Medulla oblongata (tissue), 1 donor: ENCODE results near the gene AFF1.
"Not testable (repeated sequence)": the region's sequence is repeated elsewhere in the genome, so short reads cannot be mapped to it uniquely, and the experiment has no call there.

Source experiments
- DNase-seq: peaks from one replicate; pipeline ENCODE4 v3.0.0-alpha.2; 2015; ENCODE audit errors: extremely low spot score

The AFF1 gene

DNA sequence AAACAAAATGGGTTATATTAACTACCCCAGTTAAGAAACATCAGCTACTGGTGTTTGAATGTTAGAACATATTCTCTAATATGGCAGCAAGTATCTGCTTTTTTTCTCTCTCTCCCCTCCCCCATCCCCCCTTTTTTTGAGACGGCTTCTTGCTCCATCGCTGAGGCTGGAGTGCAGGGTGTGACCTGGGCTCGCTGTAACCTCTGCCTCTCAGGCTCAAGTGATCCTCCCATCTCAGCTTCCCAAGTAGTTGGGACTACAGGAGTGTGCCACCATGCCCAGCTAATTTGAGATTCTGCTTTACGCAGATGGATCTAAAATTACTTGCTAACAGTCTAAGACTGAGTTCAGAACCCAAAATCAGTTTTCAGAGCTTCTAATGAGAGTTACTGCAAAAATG, 101.9 kb downstream of the AFF1 start:
- DNase-seq: no peak

DNA sequence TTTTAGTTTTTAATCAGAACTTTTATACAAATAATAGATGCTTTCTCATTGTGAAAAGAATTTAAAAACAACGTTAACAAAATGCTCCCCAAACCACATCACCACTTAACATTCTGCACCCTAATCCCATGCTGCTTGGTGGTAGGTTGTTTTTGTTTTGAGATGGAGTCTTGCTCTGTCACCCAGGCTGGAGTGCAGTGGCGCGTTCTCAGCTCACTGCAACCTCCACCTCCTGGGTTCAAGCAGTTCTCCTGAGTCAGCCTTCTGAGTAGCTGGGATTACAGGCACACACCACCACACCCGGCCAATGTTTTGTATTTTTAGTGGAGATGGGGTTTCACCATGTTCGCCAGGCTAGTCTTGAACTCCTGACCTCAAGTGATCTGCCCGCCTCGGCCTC, 102.4 kb downstream of the AFF1 start:
- not testable (repeated sequence) for DNase-seq

DNA sequence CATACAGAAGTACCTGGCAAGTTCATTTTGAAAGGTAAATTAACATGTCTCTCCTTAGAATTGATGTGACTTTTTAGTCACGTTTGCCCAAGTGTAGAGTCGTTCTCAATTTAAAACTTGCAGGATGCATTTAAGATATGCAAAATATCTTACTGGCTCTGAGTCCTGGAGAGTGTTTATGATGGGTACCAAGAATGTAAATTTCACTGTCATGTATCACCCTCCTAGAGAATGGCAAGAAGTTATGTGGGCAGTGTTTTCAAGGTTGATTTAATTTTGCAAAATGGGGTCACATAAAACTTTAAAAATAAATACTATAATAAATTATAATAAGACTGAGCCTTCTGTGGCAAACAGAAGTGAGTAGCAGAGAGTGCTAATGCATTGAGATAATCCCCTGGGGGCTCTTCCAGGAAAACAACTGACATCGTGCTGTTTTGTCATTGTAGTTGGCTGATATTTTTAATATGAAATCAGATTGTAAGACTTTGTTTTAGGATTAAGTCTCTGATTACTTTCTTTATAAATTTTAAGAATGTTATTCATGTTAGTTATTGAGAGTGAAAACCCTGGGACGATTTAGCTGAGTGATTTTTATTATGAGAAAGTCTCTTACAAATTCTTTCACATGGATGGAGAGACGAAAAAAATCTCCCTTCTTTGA, 103.0 kb downstream of the AFF1 start:
- no peak for DNase-seq

DNA sequence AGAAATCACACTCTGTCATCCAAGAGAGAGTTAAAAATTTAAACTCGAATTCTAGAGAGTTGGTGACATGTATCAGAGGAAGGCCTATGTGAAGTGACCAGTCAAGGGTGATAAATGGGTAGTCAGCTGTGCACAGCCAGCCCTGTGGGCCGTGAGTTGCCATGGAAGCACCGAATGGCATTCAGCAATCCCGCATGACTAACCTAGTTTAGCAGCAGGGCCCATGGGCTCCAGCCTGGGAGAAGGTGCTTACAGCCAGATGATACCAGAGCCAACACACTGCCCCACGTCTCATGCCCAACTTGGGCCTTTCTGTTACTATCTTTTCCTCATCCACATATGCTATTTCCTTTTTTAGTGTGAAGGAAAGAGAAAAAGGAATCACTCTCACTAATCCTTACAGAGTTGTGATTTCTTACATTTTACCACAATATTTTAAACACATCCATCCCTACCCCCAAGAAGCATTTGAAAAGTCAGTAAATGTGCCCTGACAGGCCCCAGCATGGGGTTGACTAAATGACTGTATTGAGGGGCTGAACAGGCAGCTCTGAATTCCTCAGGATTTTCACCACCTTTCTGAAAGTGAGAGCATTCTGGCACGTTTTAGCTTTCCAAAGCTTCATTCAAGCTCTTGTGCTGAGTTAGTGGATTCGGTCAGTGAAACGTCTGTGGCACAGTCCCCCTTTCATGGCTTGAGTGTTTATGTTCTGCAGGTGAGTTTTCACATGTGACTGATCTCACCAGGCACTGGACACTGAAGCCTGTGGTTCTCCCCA, 104.2 kb downstream of the AFF1 start:
- peak; percentile 85 for DNase-seq

DNA sequence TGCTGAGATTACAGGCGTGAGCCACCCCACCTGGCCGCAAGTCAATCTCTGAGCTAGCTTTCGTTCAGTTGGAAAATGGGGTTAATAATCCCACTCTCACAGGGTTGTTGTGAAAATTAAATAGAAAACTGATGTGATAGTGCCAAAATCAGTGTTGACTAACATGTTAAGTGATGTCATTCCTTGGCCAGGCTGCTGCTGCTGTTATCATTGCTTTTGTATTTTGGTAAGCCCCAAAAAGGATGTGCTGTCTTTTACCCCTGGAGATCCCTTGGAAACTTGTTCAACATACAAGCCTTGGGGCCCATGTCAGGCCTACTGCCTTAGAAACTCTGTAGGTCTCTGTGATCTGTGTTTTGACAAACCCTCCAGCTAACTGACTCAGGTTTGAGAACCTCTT, 106.3 kb downstream of the AFF1 start:
- no peak for DNase-seq

DNA sequence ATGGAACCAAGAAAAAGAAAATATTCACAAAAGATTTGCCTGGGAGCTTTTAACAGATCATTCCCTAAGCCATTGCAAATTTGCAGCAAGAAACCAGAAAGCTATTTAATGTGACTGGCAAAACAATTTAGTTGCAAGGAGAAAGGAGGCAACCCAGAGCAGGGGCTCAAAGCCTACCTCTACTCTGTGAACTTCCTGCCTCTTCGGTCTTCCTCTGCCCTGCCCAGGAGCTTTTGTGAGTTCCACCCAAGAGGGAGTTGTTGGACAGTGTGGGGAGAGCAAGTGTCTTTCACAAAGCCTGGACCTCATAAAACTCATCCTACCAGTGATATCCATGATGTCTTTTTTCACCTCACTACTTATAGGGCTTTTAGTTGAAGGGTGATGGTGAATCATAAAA, 107.4 kb downstream of the AFF1 start:
- no peak for DNase-seq

DNA sequence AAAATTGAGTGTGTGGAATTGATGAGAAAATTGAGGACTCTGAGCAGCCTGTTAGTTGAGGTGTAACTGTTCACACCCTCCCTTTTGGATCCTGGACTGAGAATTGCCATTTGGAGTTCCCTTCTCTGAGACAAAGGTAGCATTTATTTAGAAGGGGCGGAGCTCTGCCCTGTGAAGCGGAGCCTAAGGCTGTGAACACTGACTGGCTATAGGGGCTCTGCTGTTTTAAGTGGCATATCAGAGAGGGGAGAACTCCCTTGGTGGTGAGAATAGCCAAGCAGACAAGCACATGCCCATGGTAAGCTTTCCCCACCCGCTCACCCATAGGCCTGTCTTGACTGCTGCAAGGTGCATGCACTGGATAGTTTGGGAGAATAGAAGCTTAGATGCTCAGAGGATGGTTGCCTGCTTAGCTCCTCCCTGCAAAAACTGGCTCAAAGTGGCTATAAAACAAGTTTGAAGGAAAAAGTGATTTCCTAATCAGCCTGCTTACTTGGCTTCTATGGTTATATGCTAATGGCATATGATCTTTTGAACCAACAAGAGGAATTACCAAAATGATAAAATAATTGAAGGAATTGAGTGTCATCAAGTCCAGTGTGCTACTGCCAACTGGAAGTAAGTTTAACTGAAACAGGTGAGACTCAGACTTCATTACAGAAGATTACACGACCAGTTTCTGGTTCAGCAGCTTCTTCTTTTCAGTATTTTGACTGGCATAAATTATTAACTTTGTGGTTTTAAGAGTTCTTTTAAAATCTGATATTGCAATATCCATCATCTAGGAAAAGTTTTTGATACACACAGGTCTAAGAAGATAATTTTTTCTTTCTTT, 108.4 kb downstream of the AFF1 start:
- DNase-seq: no peak

DNA sequence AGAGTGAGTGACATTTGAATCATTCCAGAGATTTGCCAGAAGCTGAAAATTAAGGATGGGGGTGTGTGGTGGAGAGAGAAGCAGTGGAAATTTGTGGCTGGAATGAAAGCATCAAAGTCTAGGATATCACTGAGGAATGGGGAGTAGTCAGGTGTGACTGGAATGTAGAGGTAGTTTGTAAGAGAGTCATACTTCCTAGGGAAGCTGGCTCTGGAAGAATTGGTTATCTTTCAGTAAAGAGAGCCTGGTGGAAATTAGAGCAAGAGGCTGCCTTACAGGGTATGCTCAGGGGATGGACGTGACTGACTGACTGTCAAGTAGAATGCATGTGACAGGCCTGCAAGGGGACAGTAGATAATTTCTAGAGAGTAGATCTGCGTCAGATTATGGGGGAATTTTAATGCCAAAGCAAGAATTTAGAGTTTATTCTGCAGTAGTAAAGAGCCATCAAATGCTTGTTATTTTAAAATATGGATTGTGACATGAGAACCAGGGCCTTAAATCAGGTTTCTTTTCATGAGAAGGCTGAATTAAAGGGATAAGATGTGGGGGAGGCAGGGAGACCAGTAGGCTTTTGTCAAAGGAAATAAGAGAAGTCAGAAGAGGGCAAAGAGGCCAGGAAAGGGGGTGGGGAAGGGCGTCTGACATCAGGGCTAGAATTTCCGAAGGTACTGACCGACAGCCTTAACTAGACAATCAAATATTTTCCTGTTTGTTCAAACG, 109.9 kb downstream of the AFF1 start:
- DNase-seq: peak; percentile 37

DNA sequence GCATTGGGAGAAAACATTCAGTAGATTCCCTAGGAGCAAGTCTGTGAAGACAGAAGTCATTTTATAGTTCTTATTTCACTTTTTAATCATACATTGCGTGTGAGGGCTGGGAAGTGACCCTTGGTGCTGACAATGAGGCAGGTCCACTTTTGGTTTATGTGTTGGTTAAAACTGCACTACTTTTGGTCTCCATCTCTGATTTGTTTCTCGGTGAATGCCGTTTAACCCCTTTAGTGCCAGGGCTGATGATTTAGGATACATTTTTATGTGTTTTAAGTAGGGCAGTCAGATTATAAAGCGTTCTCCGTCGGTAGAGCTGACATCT, 110.4 kb downstream of the AFF1 start:
- no peak for DNase-seq

DNA sequence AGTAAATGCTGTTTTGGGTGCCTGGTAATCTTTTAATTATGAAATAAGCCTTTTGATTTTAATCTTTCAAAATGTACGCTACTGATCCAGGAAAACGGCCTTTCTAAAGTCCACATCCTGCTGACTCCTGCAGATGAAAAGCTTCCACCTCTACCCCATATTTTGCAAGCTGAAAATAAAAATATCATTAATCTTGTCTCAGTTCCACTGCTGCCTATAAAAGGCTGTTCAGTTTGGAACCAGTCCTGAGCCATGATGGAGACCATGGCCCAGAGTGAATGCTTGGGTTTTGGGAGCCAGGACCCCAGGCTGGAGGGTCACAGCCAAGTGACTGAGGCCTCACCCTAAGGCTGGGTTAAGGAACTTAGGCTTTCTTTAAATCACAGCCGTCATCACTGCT, 110.8 kb downstream of the AFF1 start:
- peak; percentile 7 for DNase-seq

DNA sequence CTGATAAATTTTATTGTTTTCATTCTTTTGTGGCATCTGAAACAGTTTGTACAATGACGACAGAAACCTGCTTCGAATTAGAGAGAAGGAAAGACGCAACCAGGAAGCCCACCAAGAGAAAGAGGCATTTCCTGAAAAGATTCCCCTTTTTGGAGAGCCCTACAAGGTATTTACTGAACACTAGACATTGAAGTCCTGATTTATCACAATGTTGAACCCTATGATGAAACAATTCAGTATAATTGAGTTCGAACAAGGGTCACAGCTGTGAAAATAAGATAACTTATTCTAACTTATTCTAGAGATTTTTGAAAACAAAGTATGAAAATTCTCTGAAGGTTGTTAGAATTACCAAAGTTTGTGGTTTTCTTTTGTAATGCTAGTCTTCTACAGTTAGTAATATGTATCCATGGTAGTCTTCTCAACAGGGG, 111.3 kb downstream of the AFF1 start:
- DNase-seq: no peak

DNA sequence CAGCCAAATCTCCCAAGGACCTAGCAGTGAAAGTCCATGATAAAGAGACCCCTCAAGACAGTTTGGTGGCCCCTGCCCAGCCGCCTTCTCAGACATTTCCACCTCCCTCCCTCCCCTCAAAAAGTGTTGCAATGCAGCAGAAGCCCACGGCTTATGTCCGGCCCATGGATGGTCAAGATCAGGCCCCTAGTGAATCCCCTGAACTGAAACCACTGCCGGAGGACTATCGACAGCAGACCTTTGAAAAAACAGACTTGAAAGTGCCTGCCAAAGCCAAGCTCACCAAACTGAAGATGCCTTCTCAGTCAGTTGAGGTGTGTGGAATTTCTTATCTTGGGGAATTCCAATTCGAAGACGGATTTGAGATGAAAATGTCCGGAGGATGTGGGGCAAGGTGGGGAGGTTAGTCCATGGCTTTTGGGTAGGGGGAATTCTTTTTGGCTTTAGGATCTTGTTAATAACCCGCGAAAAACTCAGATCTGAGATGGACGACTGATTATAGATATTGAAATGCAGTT, 112.5 kb downstream of the AFF1 start:
- no peak for DNase-seq

DNA sequence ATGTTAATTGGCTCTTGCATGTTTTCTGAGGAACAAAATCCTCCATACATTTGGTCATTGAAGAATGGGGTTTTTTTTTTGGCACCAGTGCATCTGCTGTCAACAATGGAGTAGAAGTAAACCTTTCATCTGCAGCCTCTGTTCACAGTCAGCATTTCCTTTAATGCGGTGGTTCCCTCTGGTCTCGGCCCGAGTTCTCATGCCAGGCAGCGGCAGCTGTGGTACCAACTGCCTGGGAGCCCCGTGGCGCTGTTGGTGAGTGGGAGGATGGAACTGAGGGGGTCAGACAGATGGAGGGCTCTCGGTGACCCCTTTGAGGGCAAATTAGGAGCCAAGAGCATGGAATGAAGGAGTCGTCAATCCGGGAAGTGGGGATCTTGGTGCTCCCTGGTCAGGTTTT, 114.7 kb downstream of the AFF1 start:
- DNase-seq: peak; percentile 65

DNA sequence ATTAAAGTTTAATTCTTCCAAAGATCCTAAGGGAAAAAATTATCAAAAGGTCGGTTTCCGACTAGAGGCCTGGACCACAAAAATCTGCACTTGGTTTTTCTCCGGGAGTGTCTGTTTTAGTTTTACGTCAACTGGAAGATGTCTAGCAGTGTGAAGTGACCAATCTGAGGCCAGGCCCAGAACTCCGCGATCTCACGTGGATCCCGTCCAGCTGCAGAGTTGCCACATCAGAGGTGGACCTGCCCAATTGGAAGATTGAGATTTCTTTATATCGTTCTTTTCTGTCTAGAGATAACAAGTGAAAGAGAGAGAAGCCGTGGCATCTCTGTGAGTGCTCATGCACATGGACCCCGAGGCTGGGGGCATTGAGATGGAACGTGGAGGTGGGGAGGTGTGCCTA, 115.8 kb downstream of the AFF1 start:
- DNase-seq: no peak

DNA sequence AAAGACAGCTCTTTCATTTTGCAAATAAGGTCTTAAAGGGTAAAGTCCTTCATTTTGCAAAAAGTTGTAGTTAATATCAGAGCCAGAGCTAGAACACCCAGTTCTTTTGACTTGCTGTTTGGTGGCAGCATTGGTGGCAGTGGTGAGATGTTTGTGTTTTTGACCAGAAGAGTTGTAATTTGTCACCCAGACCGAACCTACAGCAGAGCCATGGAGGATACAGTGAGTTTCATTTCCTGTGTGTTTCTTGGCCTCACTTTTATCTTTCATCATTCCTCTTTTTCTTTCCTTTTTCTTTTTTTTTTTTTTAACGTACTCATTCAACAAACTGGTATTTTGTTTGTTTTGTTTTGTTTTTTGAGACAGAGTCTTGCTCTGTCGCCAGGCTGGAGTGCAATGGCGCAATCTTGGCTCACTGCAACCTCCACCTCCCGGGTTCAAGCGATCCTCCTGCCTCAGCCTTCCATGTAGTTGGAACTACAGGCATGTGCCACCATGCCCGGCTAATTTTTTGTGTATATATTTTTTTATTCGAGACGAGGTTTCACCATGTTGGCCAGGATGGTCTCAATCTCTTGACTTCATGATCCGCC, 116.4 kb downstream of the AFF1 start:
- no peak for DNase-seq

DNA sequence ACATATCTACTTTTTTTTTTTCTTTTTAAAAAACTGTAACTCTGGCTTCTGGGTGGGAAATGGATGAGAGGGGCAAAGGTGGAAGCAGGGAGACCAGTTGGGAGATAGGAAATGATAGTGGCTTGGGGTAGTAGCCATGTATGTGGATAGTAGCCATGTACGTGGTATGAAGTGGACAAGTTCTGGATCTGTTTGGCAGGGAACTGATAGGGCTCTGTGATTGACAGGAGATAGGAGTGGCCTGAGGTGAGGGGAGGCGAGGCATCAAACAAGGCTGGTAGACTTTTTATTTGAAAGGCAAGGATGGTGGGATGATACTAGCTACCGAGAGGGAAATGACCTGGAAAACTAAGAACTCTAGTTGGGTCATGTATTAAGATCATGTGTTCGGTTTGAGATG, 117.8 kb downstream of the AFF1 start:
- no peak for DNase-seq

DNA sequence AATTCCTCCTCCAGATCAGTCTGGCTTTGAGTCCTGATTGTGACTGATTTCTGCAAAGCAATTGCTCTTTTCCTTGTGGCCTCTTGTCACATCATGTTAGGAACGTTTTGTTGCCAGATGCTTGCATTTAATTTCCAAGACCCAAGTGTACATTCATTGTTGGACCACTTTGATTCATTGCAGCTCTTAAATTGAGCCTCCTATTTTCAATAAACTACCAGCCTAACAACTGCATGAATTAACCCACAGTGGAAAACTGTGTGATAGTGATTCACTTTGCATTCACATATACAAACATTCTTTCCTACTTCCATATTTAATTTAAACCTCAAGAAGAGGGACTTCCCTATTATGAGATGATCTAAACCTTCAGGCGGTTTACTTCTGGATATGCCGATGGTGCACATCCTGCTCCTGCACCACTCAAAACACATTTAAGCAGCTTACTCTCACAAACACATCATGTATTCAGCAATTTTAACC, 118.4 kb downstream of the AFF1 start:
- DNase-seq: no peak

DNA sequence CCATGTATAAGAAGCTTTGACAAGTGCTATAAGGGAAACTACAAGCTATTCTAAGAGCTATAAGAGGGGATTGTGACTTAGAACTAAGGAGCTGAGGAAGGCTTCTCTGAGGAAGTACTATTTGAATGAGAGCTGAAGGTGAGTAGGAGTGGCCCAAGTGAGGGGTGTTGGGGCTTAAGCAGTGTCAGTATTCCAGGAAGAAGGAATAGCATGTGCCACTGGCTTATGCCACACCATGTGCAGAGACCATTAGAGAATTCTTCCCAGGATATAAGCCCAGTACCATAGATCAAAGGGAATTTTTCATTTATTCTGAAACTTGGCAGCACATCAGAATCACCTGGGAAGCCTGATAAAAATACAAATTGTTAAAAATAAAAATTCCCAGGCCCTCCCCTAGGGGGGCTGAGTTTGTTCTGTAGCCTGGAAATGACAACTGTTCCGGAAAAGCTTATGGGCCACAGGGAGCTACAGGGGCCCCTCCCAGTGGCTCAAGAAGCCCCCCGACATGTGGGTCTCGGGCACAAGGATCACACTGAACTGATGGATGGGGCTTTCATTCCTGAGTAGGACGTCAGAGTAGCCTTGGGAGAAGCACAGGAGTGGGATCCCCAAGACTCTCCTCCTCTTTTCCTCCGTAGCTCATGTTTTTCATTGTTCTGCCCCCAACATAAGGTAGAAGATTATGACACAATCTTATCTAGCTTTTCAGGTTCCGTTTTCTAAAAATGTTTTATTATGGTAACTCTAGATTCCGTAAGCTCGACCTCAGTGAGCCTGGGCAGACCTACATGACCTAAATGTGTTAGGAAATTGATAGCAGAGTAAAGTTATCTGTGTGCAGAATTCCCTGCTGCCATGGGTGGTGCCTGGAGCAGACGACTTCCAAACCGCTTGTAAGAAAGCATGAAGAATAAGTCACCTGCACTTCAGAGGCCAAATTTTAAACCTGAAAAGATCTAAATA, 119.3 kb downstream of the AFF1 start:
- DNase-seq: no peak

DNA sequence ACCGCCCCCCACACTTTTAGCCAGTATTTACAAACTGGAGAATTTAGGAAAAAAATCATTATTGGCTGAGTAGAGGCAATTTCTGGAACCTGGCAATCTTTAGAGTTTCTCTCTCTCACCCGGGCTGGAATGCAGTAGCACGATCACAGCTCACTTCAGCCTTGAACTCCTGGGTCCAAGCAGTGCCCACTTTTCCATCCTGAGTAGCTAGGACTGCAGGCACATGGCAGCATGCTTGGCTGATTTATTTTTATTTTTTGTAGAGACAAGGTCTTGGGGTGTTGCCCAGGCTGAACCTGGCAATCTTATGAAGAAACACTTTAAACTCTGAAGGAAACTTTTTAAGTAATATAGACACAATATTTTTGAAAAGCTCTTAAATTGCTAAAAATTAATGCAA, 120.1 kb downstream of the AFF1 start:
- no peak for DNase-seq

DNA sequence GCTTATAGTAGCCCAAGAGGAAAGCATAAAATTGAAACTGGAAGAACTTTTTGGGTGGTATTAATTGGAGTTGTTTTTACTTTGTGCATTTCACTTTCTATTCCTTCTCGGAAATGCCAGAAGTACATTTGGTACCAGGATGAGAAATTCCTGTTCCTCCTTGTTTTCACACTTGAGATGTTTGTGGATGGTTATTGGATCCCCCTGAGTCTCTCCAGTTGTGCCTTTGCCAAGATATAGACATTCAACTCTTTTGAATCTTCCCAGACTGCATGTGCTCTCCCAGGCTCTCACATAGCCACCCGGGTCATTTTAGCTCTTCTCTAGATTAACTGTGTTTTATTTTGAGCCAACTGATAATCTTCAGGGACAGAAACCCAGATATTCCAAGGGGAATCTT, 120.5 kb downstream of the AFF1 start:
- DNase-seq: no peak
